A549 (cell line): ENCODE measurements around the gene NCOA1. TPM values are rescaled to one million over a fixed set of nuclear protein-coding genes. Genes with fewer than 3 reads are reported as not detected.
A peak's percentile ranks its signal among the peaks of the same experiment; 100 is the strongest.

ENCODE experiments used
- ATAC-seq, 2 experiments: fragments of 200-7000 bp in 1 of 2; fragments of >200 bp in 1 of 2; cut with Nextera tagmentation in 1 of 2; cut with Tn5 transposase in 1 of 2; 3 replicates each; pipeline versions ENCODE4 v1.8.0 to v1.9.1; 2018 to 2020; ENCODE audit warnings: mild to moderate bottlenecking in 1 of 2, moderate library complexity in 1 of 2
- CTCF ChIA-PET: fragments of 300-600 bp; sonication (Branson Sonifier 250); formaldehyde crosslinking; extraction: SDS; loops from one replicate; lab custom pipeline; 2021; ENCODE audit warnings: antibody characterized with exemption, inconsistent platforms; lab: Yijun Ruan, JAX
- POLR2A ChIA-PET: fragments of 350-600 bp; formaldehyde crosslinking; extraction: SDS; loops from one replicate; lab custom pipeline; 2021; ENCODE audit warnings: antibody characterized with exemption, inconsistent platforms; lab: Yijun Ruan, JAX
- DNase-seq, 2 experiments: peaks; one replicate each; pipeline versions ENCODE4 v3.0.0 to v3.0.0-alpha.2; 2011 to 2016; ENCODE audit warnings: low read depth in 1 of 2, low spot score in 1 of 2
- FAIRE-seq: peaks from 2 replicates; lab custom pipeline; 2011; peaks lifted over from hg19 to GRCh38; lab: Jason Lieb, UNC
- H3K27ac ChIP-seq, 2 experiments: fragments of >200 bp; sonication (Bioruptor Twin); formaldehyde crosslinking; 3 replicates each; pipeline ENCODE4 v1.5.1; 2016 to 2017
- H3K4me1 ChIP-seq: fragments of >200 bp; sonication (Bioruptor Twin); formaldehyde crosslinking; 3 replicates; pipeline ENCODE4 v1.6.1; 2016
- H3K4me2 ChIP-seq: fragments of >200 bp; sonication (Bioruptor Twin); formaldehyde crosslinking; 3 replicates; pipeline ENCODE4 v1.6.1; 2016
- H3K4me3 ChIP-seq: fragments of >200 bp; sonication (Bioruptor Twin); formaldehyde crosslinking; 3 replicates; pipeline ENCODE4 v1.5.1; 2016
- H3K9me3 ChIP-seq: fragments of >200 bp; sonication (Bioruptor Twin); formaldehyde crosslinking; 3 replicates; pipeline ENCODE4 v1.6.1; 2016
- ATOH8 ChIP-seq: fragments of 250-450 bp; sonication (Bioruptor Pico); IDR thresholded peaks from 2 replicates; pipeline ENCODE4 v1.5.0; 2020; ENCODE audit warnings: low read depth, mild to moderate bottlenecking, moderate library complexity
- CEBPB ChIP-seq, 2 experiments: fragments of >200 bp in 1 of 2; sonication (Bioruptor Twin) in 1 of 2; formaldehyde crosslinking in 1 of 2; IDR thresholded peaks; 2 replicates each; pipeline ENCODE4 v1.6.1; 2012 to 2016
- CHD2 ChIP-seq: fragments of 150-350 bp; IDR thresholded peaks from 2 replicates; pipeline ENCODE4 v1.6.1; 2014; ENCODE audit warnings: low read length; ENCODE audit not compliant: partially characterized antibody
- CTCF ChIP-seq: fragments of >200 bp; sonication (Bioruptor Twin); formaldehyde crosslinking; IDR thresholded peaks from 3 replicates; pipeline ENCODE4 v1.5.1; 2016
- ELK1 ChIP-seq: fragments of 150-350 bp; IDR thresholded peaks from 2 replicates; pipeline ENCODE4 v1.6.1; 2014; ENCODE audit warnings: low read depth, mild to moderate bottlenecking, low read length
- EP300 ChIP-seq, 2 experiments: fragments of >200 bp; sonication (Bioruptor Twin); formaldehyde crosslinking; IDR thresholded peaks; 2 replicates in 1 of 2; 3 replicates in 1 of 2; pipeline ENCODE4 v1.6.1; 2016 to 2017
- FOSB ChIP-seq: fragments of 250-450 bp; sonication (Bioruptor Pico); IDR thresholded peaks from 2 replicates; pipeline ENCODE4 v1.5.0; 2020; ENCODE audit warnings: mild to moderate bottlenecking, moderate library complexity
- FOXS1 ChIP-seq: fragments of 250-450 bp; sonication (Bioruptor Pico); IDR thresholded peaks from 2 replicates; pipeline ENCODE4 v1.5.0; 2020; ENCODE audit warnings: mild to moderate bottlenecking, moderate library complexity
- HDAC2 ChIP-seq: fragments of 200-600 bp; sonication (generic); IDR thresholded peaks from 2 replicates; pipeline ENCODE4 v1.6.1; 2016
- HOXA7 ChIP-seq: fragments of 250-450 bp; sonication (Bioruptor Pico); IDR thresholded peaks from 2 replicates; pipeline ENCODE4 v1.5.0; 2020; ENCODE audit warnings: mild to moderate bottlenecking, moderate library complexity
- HOXB13 ChIP-seq: fragments of 250-450 bp; sonication (Bioruptor Pico); IDR thresholded peaks from 2 replicates; pipeline ENCODE4 v1.5.0; 2020; ENCODE audit warnings: low read depth, mild to moderate bottlenecking, moderate library complexity
- JUNB ChIP-seq: fragments of >200 bp; sonication (Bioruptor Twin); formaldehyde crosslinking; IDR thresholded peaks from 2 replicates; pipeline ENCODE4 v1.6.1; 2016
- KDM1A ChIP-seq: fragments of 200-600 bp; sonication (generic); IDR thresholded peaks from 2 replicates; pipeline ENCODE4 v1.6.1; 2016; ENCODE audit warnings: low read depth, mild to moderate bottlenecking
- MAFK ChIP-seq: fragments of 450-650 bp; IDR thresholded peaks from 2 replicates; pipeline ENCODE4 v1.6.1; 2014; ENCODE audit not compliant: partially characterized antibody
- MAX ChIP-seq: IDR thresholded peaks from 2 replicates; pipeline ENCODE4 v1.6.1; 2012
- MAZ ChIP-seq: fragments of 150-350 bp; IDR thresholded peaks from 2 replicates; pipeline ENCODE4 v1.6.1; 2014; ENCODE audit warnings: antibody characterized with exemption, low read depth, low read length, borderline replicate concordance
- NPAS2 ChIP-seq: fragments of 250-450 bp; sonication (Bioruptor Pico); IDR thresholded peaks from 2 replicates; pipeline ENCODE4 v1.8.0; 2022; ENCODE audit warnings: mild to moderate bottlenecking, moderate library complexity, borderline replicate concordance
- POLR2AphosphoS2 ChIP-seq: conservative IDR thresholded peaks from 2 replicates; pipeline ENCODE4 v1.6.1; 2012; ENCODE audit warnings: low read length, improper control_type of control experiment, inconsistent platforms
- REST ChIP-seq: fragments of 200-600 bp; sonication (generic); IDR thresholded peaks from 2 replicates; pipeline ENCODE4 v1.6.1; 2016; ENCODE audit warnings: antibody characterized with exemption, mild to moderate bottlenecking, moderate library complexity
- RFX5 ChIP-seq: fragments of 450-650 bp; IDR thresholded peaks from 2 replicates; pipeline ENCODE4 v1.7.1; 2014; ENCODE audit warnings: antibody characterized with exemption, mild to moderate bottlenecking, moderate library complexity
- RNF2 ChIP-seq: fragments of 200-600 bp; sonication (generic); IDR thresholded peaks from 2 replicates; pipeline ENCODE4 v1.6.1; 2016; ENCODE audit warnings: low read depth, mild to moderate bottlenecking, antibody characterized with exemption, moderate library complexity, borderline replicate concordance
- SMC3 ChIP-seq: fragments of >200 bp; sonication (Bioruptor Twin); formaldehyde crosslinking; IDR thresholded peaks from 3 replicates; pipeline ENCODE4 v1.6.1; 2018; ENCODE audit warnings: inconsistent platforms
- SREBF2 ChIP-seq: fragments of 450-650 bp; IDR thresholded peaks from 2 replicates; pipeline ENCODE4 v1.6.1; 2014; ENCODE audit warnings: mild to moderate bottlenecking, moderate library complexity
- ZNF302 ChIP-seq: fragments of 250-450 bp; sonication (Bioruptor Pico); IDR thresholded peaks from 2 replicates; pipeline ENCODE4 v1.9.0; 2021; ENCODE audit warnings: inconsistent platforms, mild to moderate bottlenecking, moderate library complexity
- ZSCAN20 ChIP-seq: fragments of 250-450 bp; sonication (Bioruptor Pico); IDR thresholded peaks from 2 replicates; pipeline ENCODE4 v1.8.0; 2022; ENCODE audit warnings: mild to moderate bottlenecking, moderate library complexity
- WGBS: methylation state at CpG from one replicate; pipeline ENCODE4 v1.1.6; 2017; ENCODE audit errors: missing lambda C conversion rate; 5-methylcytosine and 5-hydroxymethylcytosine counted together
- polyA plus RNA-seq, 4 experiments: library from polyadenylated mRNA; depleted of rRNA in 3 of 4; stranded (reverse); fragments of >200 nt; fragmentation: RNase III in 1 of 4; extraction: RNeasy Plus Mini Kit Qiagen cat#74134 plus additional on column Dnase treatment in 1 of 4; gene quantifications; 2 replicates in 3 of 4; 3 replicates in 1 of 4; pipeline ENCODE4 v1.2.3, GENCODE V29; 2011 to 2017
- TF ChIP-seq, protein P1 (sequence below): fragments of 450-650 bp; IDR thresholded peaks from 2 replicates; pipeline ENCODE4 v1.6.1; 2014; ENCODE audit warnings: antibody characterized with exemption

Gene NCOA1
- polyA plus RNA-seq, 2 of the 4 experiments (the other 2 are of a cell fraction): 7.6 to 29.9 TPM

DNA sequence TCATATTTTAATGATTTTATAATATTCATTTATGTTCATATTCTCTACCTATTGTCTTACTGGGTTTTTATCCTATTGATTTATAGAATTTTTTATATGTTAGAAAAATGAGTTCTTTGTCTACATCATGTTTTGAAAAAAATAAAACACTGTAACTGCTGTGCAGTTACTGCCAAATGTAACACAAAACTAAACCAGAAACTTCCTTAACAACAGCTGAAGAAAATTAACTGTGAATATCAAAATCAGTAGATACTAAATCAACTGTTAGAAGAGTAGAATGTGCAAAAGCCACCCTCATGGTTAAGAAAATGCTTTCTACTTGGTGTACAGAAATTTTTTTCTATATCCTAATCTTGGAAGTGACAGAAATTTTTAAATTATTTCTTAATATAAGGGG lies 232.6 kb downstream of the NCOA1 start:
- Histone ChIP-seq H3K4me3 (no peak overlapping the region), H3K4me1 (0 out of 3 replicates have a peak, but pooled peaks cover 5% of the 10 kb centered on the region), H3K4me2 (no peak overlapping the region), H3K9me3 (no peaks in the 10 kb centered on the region), H3K27ac (no peak overlapping the region)
- no peak for DNase-seq
- ATAC-seq: no peak
- TF ChIP-seq RNF2: no peak
- TF ChIP-seq FOSB (CRISPR knock-in tag): no peak
- TF ChIP-seq HDAC2: no peak
- no peak for TF ChIP-seq POLR2AphosphoS2
- no peak for TF ChIP-seq CTCF
- TF ChIP-seq ZSCAN20: no peak
- no peak for TF ChIP-seq EP300 (IDR thresholded peaks at IDR 0.05)
- TF ChIP-seq CEBPB (IDR thresholded peaks at IDR 0.05): no peak
- TF ChIP-seq CHD2: no peak
- TF ChIP-seq MAZ: no peak
- TF ChIP-seq SMC3: no peak
- ChIA-PET CTCF (no interaction called here), POLR2A (no interaction called here)
- no peak for FAIRE-seq

GRCh38 chr2:24724111-24724775 lies 233.2 kb downstream of the NCOA1 start:
- ATAC-seq (no peak), DNase-seq (no peak), FAIRE-seq (peak; percentile 7)
- POLR2A ChIA-PET: no interaction called here
- Histone ChIP-seq H3K27ac (no peak overlapping the region), H3K4me2 (no peak overlapping the region), H3K9me3 (no peaks in the 10 kb centered on the region), H3K4me1 (0 out of 3 replicates have a peak, but pooled peaks cover 5% of the 10 kb centered on the region), H3K4me3 (no peak overlapping the region)
- CTCF ChIA-PET: no interaction called here
- WGBS: 95% methylated on average over 4 of the region's 4 CpGs
- no peak for TF ChIP-seq KDM1A
- no peak for TF ChIP-seq MAZ
- TF ChIP-seq ATOH8: no peak
- no peak for TF ChIP-seq MAFK
- TF ChIP-seq ZNF302 (CRISPR knock-in tag): no peak
- no peak for TF ChIP-seq RNF2
- TF ChIP-seq MAX: no peak
- TF ChIP-seq HOXB13: no peak
- TF ChIP-seq, protein P1, sequence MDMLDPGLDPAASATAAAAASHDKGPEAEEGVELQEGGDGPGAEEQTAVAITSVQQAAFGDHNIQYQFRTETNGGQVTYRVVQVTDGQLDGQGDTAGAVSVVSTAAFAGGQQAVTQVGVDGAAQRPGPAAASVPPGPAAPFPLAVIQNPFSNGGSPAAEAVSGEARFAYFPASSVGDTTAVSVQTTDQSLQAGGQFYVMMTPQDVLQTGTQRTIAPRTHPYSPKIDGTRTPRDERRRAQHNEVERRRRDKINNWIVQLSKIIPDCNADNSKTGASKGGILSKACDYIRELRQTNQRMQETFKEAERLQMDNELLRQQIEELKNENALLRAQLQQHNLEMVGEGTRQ: no peak
- TF ChIP-seq SREBF2: no peak
- TF ChIP-seq ELK1: no peak
- no peak for TF ChIP-seq HOXA7 (CRISPR knock-in tag)
- no peak for TF ChIP-seq JUNB
- TF ChIP-seq NPAS2 (CRISPR knock-in tag): no peak
- no peak for TF ChIP-seq REST
- no peak for TF ChIP-seq SMC3
- TF ChIP-seq CTCF: no peak
- no peak for TF ChIP-seq FOXS1 (CRISPR knock-in tag)
- no peak for TF ChIP-seq RFX5
